SK-N-SH (cell line): ENCODE measurements around the gene DLG2. TPM values are rescaled to one million over a fixed set of nuclear protein-coding genes. Genes with fewer than 3 reads are reported as not detected.

Source experiments
- CTCF ChIA-PET: fragments of 300-600, 350-600 bp; formaldehyde crosslinking; extraction: SDS; loops from one replicate; lab custom pipeline; 2021; lab: Yijun Ruan, JAX
- POLR2A ChIA-PET: fragments of 350-600 bp; sonication (Branson Sonifier 250); formaldehyde crosslinking; extraction: SDS; loops from one replicate; lab custom pipeline; 2020; ENCODE audit warnings: antibody characterized with exemption, inconsistent platforms; lab: Yijun Ruan, JAX
- DNase-seq: peaks from one replicate; pipeline ENCODE4 v3.0.0; 2012
- H2AFZ ChIP-seq: fragments of 200-600 bp; sonication (generic); 2 replicates; pipeline ENCODE4 v1.8.1; 2016; ENCODE audit warnings: antibody characterized with exemption, mild to moderate bottlenecking, low read depth
- H3F3A ChIP-seq: fragments of 200-600 bp; sonication (generic); replicated peaks from 2 replicates; pipeline ENCODE3; 2016; ENCODE audit warnings: antibody characterized with exemption, mild to moderate bottlenecking; ENCODE audit not compliant: insufficient read depth
- H3K27ac ChIP-seq, 2 experiments: fragments of 200-500 bp in 1 of 2; fragments of 200-600 bp in 1 of 2; sonication (Bioruptor generic) in 1 of 2; sonication (generic), shearing (Covaris generic) in 1 of 2; 2 replicates each; pipeline versions ENCODE4 v1.5.1 to v1.6.1; 2014 to 2016; ENCODE audit warnings: low read depth in 2 of 2, inconsistent platforms in 1 of 2, low read length in 1 of 2, mild to moderate bottlenecking in 1 of 2, mixed read lengths in 1 of 2
- H3K27me3 ChIP-seq: fragments of 200-600 bp; sonication (generic), shearing (Covaris generic); 2 replicates; pipeline ENCODE4 v1.6.1; 2016; ENCODE audit warnings: mixed run types; ENCODE audit not compliant: insufficient read depth
- H3K36me3 ChIP-seq, 2 experiments: fragments of 200-500 bp in 1 of 2; fragments of 200-600 bp in 1 of 2; sonication (Bioruptor generic) in 1 of 2; sonication (generic) in 1 of 2; replicated peaks in 1 of 2; 2 replicates each; pipeline versions ENCODE3 to v1.5.1; 2014 to 2016; ENCODE audit warnings: low read length in 1 of 2, mild to moderate bottlenecking in 1 of 2; ENCODE audit not compliant: insufficient read depth in 2 of 2, control insufficient read depth in 1 of 2
- H3K4me1 ChIP-seq, 2 experiments: fragments of 200-500 bp in 1 of 2; fragments of 200-600 bp in 1 of 2; sonication (Bioruptor generic) in 1 of 2; sonication (generic), shearing (Covaris generic) in 1 of 2; 2 replicates each; pipeline versions ENCODE4 v1.5.1 to v1.6.1; 2014 to 2016; ENCODE audit warnings: low read depth in 1 of 2, low read length in 1 of 2, mixed run types in 1 of 2; ENCODE audit not compliant: insufficient read depth in 2 of 2, control insufficient read depth in 1 of 2
- H3K4me2 ChIP-seq: fragments of 200-600 bp; sonication (generic), shearing (Covaris generic); 2 replicates; pipeline ENCODE4 v1.6.1; 2017; ENCODE audit warnings: mixed run types
- H3K4me3 ChIP-seq, 2 experiments: fragments of 200-500 bp in 1 of 2; fragments of 200-600 bp in 1 of 2; sonication (Bioruptor generic) in 1 of 2; sonication (generic), shearing (Covaris generic) in 1 of 2; 2 replicates each; pipeline versions ENCODE4 v1.5.1 to v1.8.1; 2014 to 2016; ENCODE audit warnings: low read depth in 2 of 2, inconsistent platforms in 1 of 2, low read length in 1 of 2, mild to moderate bottlenecking in 1 of 2, mixed read lengths in 1 of 2, moderate library complexity in 1 of 2
- H3K79me2 ChIP-seq: fragments of 200-600 bp; sonication (generic); 2 replicates; pipeline ENCODE4 v1.8.1; 2017; ENCODE audit warnings: mild to moderate bottlenecking; ENCODE audit not compliant: insufficient read depth
- H3K9ac ChIP-seq: fragments of 200-600 bp; sonication (generic); 2 replicates; pipeline ENCODE4 v1.6.1; 2017; ENCODE audit warnings: mixed run types
- H3K9me2 ChIP-seq: fragments of 200-600 bp; sonication (generic); 2 replicates; pipeline ENCODE4 v1.6.1; 2017; ENCODE audit warnings: mixed run types
- H3K9me3 ChIP-seq: fragments of 200-600 bp; sonication (generic); 2 replicates; pipeline ENCODE4 v1.6.1; 2017; ENCODE audit warnings: mixed run types, mild to moderate bottlenecking, moderate library complexity
- H4K20me1 ChIP-seq: fragments of 200-600 bp; sonication (generic); 2 replicates; pipeline ENCODE4 v1.6.1; 2017; ENCODE audit warnings: mild to moderate bottlenecking, mixed run types; ENCODE audit not compliant: insufficient read depth
- CHD2 ChIP-seq: fragments of 150-350 bp; IDR thresholded peaks from 2 replicates; pipeline ENCODE4 v1.6.1; 2018; ENCODE audit warnings: low read length; ENCODE audit not compliant: partially characterized antibody
- MEF2A ChIP-seq: IDR thresholded peaks from 2 replicates; pipeline ENCODE4 v1.4.0; 2012; ENCODE audit warnings: low read depth, borderline replicate concordance
- MXI1 ChIP-seq: IDR thresholded peaks from 2 replicates; pipeline ENCODE4 v1.6.1; 2012; ENCODE audit warnings: mild to moderate bottlenecking, low read depth, low read length, improper control_type of control experiment
- SMC3 ChIP-seq: IDR thresholded peaks from 2 replicates; pipeline ENCODE4 v1.6.1; 2012; ENCODE audit warnings: low read depth, low read length, improper control_type of control experiment
- TAF1 ChIP-seq: IDR thresholded peaks from 2 replicates; pipeline ENCODE4 v1.6.1; 2012; ENCODE audit warnings: low read depth, mild to moderate bottlenecking, low read length, moderate library complexity, borderline replicate concordance
- YY1 ChIP-seq: IDR thresholded peaks from 2 replicates; pipeline ENCODE4 v1.4.0; 2012; ENCODE audit warnings: low read depth, mild to moderate bottlenecking
- WGBS: methylation state at CpG from one replicate; pipeline ENCODE4 v1.1.6; 2017; ENCODE audit warnings: low lambda C conversion rate; 5-methylcytosine and 5-hydroxymethylcytosine counted together
- polyA plus RNA-seq, 3 experiments: library from polyadenylated mRNA; depleted of rRNA; stranded (reverse); fragments of >200 nt; gene quantifications; 2 replicates each; pipeline ENCODE4 v1.2.3, GENCODE V29; 2012
- TF ChIP-seq, protein P1 (sequence below): IDR thresholded peaks from 2 replicates; pipeline ENCODE4 v1.4.0; 2012; ENCODE audit warnings: low read depth
- TF ChIP-seq, protein P2 (sequence below): IDR thresholded peaks from 2 replicates; pipeline ENCODE4; 2012
- TF ChIP-seq, protein P3 (sequence below): fragments of 200-600 bp; sonication (generic); IDR thresholded peaks from 2 replicates; pipeline ENCODE4 v1.6.1; 2017; ENCODE audit warnings: antibody characterized with exemption, mild to moderate bottlenecking, moderate library complexity

Gene DLG2
- polyA plus RNA-seq, 1 of the 3 experiments (the other 2 are of a cell fraction) = 0.21 TPM

DNA sequence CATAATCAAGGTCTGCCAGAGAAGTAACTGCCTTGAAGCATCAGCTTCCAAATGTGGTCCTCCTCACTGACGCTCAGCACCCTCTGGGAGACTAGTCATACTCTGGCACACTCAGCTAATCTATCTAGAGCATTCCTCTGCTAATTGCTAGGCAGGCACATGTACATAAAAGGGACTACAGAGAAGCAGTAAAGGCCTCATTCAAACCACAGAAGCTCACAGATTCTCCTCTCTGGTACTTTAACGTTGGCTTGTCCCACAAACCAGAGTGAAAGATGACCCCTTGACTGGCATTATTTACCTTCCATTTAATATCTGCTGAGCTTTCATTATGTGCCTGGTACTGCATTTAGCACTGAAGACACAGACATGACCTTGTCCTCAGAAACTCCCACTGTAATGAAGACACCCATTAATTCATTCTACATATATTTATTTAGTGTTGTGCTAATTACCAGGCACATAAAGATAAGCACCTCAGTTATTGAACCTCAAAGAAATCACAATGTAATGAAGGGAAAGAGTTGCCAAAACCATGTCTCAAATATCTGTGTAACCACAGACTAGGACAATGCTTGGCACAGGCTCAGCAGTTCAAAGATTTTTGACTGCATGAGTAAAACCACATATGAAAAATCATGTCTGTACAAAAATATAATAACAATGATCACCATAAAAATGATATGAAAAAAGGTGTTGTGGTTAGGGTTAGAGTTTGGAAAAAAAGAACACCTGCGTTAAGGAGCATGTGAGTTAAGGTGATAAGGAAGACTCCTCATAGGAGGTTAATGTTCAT is 550.4 kb downstream of the DLG2 start:
- Histone ChIP-seq H3K9me2 (no peaks in the 10 kb centered on the region), H2AFZ (no peak overlapping the region), H3K4me2 (no peak overlapping the region), H3K9ac (no peak overlapping the region), H3K4me3 (no peak overlapping the region), H3K27me3 (no peaks in the 10 kb centered on the region), H3F3A (no peaks in the 10 kb centered on the region), H3K36me3 (no peaks in the 10 kb centered on the region), H3K27ac (no peak overlapping the region), H3K9me3 (no peaks in the 10 kb centered on the region), H3K4me1 (no peaks in the 10 kb centered on the region), H4K20me1 (no peaks in the 10 kb centered on the region), H3K79me2 (no peaks in the 10 kb centered on the region)
- TF ChIP-seq MXI1 = no peak
- TF ChIP-seq MEF2A = no peak
- TF ChIP-seq, protein P1, sequence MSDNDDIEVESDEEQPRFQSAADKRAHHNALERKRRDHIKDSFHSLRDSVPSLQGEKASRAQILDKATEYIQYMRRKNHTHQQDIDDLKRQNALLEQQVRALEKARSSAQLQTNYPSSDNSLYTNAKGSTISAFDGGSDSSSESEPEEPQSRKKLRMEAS = no peak
- no peak for TF ChIP-seq CHD2
- TF ChIP-seq, protein P2, sequence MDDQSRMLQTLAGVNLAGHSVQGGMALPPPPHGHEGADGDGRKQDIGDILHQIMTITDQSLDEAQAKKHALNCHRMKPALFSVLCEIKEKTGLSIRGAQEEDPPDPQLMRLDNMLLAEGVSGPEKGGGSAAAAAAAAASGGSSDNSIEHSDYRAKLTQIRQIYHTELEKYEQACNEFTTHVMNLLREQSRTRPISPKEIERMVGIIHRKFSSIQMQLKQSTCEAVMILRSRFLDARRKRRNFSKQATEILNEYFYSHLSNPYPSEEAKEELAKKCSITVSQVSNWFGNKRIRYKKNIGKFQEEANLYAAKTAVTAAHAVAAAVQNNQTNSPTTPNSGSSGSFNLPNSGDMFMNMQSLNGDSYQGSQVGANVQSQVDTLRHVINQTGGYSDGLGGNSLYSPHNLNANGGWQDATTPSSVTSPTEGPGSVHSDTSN = no peak
- no peak for TF ChIP-seq YY1
- CTCF ChIA-PET = no interaction called here
- 2% methylated on average over 3 of the region's 3 CpGs for WGBS
- DNase-seq = no peak
- POLR2A ChIA-PET = no interaction called here

DNA sequence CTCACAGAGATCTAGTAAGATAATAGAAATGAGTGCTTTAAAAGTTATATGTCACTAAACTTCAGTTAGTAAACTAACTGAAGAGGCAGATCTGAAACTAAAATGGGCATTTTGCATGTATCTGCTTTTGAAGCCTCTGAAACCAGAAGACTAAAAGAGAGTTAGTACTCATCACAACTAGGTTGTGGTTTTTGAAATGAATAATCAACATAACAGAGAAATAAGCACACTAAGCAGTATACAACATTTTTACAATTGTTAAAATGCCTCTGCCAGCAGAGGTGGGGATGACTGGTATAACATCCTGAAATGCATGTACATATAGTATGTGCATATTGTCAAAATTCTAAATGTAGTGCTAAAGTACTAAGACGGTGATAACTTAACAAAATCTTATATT is 564.5 kb downstream of the DLG2 start:
- no peak overlapping the region for H3K4me3 ChIP-seq
- H3K4me1 ChIP-seq = no peaks in the 10 kb centered on the region
- TF ChIP-seq TAF1 = no peak
- no peak for TF ChIP-seq SMC3
- TF ChIP-seq MEF2A = no peak
- TF ChIP-seq, protein P3, sequence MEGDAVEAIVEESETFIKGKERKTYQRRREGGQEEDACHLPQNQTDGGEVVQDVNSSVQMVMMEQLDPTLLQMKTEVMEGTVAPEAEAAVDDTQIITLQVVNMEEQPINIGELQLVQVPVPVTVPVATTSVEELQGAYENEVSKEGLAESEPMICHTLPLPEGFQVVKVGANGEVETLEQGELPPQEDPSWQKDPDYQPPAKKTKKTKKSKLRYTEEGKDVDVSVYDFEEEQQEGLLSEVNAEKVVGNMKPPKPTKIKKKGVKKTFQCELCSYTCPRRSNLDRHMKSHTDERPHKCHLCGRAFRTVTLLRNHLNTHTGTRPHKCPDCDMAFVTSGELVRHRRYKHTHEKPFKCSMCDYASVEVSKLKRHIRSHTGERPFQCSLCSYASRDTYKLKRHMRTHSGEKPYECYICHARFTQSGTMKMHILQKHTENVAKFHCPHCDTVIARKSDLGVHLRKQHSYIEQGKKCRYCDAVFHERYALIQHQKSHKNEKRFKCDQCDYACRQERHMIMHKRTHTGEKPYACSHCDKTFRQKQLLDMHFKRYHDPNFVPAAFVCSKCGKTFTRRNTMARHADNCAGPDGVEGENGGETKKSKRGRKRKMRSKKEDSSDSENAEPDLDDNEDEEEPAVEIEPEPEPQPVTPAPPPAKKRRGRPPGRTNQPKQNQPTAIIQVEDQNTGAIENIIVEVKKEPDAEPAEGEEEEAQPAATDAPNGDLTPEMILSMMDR = no peak
- TF ChIP-seq, protein P2 = no peak
- H3K9me2 ChIP-seq = no peaks in the 10 kb centered on the region
- ChIA-PET CTCF (no interaction called here), POLR2A (no interaction called here)
- no peaks in the 10 kb centered on the region for H4K20me1 ChIP-seq
- no peaks in the 10 kb centered on the region for H3K27me3 ChIP-seq
- no peaks in the 10 kb centered on the region for H3F3A ChIP-seq
- no peak for DNase-seq
- H3K9ac ChIP-seq = no peak overlapping the region
- H3K4me2 ChIP-seq = no peak overlapping the region
- no peaks in the 10 kb centered on the region for H3K79me2 ChIP-seq
- no peaks in the 10 kb centered on the region for H3K36me3 ChIP-seq
- H2AFZ ChIP-seq = no peak overlapping the region
- H3K27ac ChIP-seq = no peak overlapping the region
- WGBS = 25% methylated on average over 1 of the region's 1 CpG
- H3K9me3 ChIP-seq = no peaks in the 10 kb centered on the region
